GM12891 (cell line): ENCODE results near the gene FAM193A.

Experiments used
- PAX5 ChIP-seq: IDR thresholded peaks from 2 replicates; pipeline ENCODE4 v1.6.1; 2011; ENCODE audit warnings: low read length, moderate library complexity, mild to moderate bottlenecking; ENCODE audit not compliant: insufficient read depth, severe bottlenecking
- POLR2A ChIP-seq: IDR thresholded peaks from 2 replicates; pipeline ENCODE4 v1.6.1; 2011; ENCODE audit warnings: low read depth, low read length, control low read depth
- POLR2AphosphoS5 ChIP-seq: IDR thresholded peaks from 2 replicates; pipeline ENCODE4 v1.6.1; 2011; ENCODE audit warnings: low read depth, low read length, control low read depth
- SPI1 ChIP-seq: IDR thresholded peaks from 2 replicates; pipeline ENCODE4 v1.6.1; 2011; ENCODE audit warnings: low read depth, low read length, control low read depth
- TAF1 ChIP-seq: IDR thresholded peaks from 2 replicates; pipeline ENCODE4 v1.6.1; 2011; ENCODE audit warnings: low read depth, low read length, control low read depth

- no peak for TF ChIP-seq POLR2AphosphoS5
- TF ChIP-seq POLR2A: no peak
- no peak for TF ChIP-seq TAF1
- TF ChIP-seq SPI1: no peak
- TF ChIP-seq PAX5: no peak
Observed at GRCh38 chr4:2623442-2623841, 87.0 kb downstream of the FAM193A start.
